WTC11 (cell line): ENCODE data around the gene EPN1.

Experiments used
- TF ChIP-seq, protein P1 (sequence below): fragments of 200-600 bp; IDR thresholded peaks from 2 replicates; pipeline ENCODE4 v1.8.0; 2022; ENCODE audit warnings: antibody characterized with exemption
- TF ChIP-seq, protein P2 (sequence below): sonication (generic); formaldehyde crosslinking; IDR thresholded peaks from 2 replicates; pipeline ENCODE4 v1.8.0; 2022; ENCODE audit warnings: mild to moderate bottlenecking, missing genetic modification reagents

DNA sequence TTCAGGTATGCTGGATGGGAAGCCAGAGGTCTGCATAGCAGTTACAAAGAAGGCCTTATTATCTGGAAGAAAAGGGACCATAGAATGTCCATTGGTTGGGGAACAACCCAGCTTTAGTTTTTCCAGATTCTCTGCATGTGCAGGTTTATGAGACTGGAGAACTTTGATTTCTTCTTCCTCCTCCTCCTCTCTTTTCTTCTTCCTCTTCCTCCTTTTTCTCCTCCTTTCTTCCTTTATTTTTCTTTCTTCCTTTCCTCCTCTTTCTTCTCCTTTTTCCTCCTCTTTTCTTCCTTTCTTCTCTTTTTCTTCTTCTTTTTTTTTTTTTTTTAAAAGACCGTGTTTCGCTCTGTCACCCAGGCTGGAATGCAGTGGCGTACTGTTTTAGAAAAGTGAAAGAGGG, 30.9 kb downstream of the EPN1 start:
- TF ChIP-seq, protein P1, sequence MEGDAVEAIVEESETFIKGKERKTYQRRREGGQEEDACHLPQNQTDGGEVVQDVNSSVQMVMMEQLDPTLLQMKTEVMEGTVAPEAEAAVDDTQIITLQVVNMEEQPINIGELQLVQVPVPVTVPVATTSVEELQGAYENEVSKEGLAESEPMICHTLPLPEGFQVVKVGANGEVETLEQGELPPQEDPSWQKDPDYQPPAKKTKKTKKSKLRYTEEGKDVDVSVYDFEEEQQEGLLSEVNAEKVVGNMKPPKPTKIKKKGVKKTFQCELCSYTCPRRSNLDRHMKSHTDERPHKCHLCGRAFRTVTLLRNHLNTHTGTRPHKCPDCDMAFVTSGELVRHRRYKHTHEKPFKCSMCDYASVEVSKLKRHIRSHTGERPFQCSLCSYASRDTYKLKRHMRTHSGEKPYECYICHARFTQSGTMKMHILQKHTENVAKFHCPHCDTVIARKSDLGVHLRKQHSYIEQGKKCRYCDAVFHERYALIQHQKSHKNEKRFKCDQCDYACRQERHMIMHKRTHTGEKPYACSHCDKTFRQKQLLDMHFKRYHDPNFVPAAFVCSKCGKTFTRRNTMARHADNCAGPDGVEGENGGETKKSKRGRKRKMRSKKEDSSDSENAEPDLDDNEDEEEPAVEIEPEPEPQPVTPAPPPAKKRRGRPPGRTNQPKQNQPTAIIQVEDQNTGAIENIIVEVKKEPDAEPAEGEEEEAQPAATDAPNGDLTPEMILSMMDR = no peak
- TF ChIP-seq, protein P2, sequence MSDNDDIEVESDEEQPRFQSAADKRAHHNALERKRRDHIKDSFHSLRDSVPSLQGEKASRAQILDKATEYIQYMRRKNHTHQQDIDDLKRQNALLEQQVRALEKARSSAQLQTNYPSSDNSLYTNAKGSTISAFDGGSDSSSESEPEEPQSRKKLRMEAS (CRISPR knock-in tag) = no peak
